HL-60/S4 treated with phorbol 12-myristate 13-acetate at 8.2 ng/mL for 4 days and 3 days (cell line): ENCODE data around the gene MAN1A1.

Source experiments
- in situ Hi-C: fragments of 300-500 bp; cut with MboI; formaldehyde crosslinking; loops from 2 replicates; pipeline ENCODE4 v1.15.0; 2022; ENCODE audit warnings: low sequenced_read_pairs

The MAN1A1 gene

GRCh38 chr6:119148825-119149525, 200.6 kb downstream of the MAN1A1 start:
- in situ Hi-C loops = no loop called here

- in situ Hi-C loops = no loop called here
Observed at GRCh38 chr6:119148098-119148824, 201.3 kb downstream of the MAN1A1 start.

DNA sequence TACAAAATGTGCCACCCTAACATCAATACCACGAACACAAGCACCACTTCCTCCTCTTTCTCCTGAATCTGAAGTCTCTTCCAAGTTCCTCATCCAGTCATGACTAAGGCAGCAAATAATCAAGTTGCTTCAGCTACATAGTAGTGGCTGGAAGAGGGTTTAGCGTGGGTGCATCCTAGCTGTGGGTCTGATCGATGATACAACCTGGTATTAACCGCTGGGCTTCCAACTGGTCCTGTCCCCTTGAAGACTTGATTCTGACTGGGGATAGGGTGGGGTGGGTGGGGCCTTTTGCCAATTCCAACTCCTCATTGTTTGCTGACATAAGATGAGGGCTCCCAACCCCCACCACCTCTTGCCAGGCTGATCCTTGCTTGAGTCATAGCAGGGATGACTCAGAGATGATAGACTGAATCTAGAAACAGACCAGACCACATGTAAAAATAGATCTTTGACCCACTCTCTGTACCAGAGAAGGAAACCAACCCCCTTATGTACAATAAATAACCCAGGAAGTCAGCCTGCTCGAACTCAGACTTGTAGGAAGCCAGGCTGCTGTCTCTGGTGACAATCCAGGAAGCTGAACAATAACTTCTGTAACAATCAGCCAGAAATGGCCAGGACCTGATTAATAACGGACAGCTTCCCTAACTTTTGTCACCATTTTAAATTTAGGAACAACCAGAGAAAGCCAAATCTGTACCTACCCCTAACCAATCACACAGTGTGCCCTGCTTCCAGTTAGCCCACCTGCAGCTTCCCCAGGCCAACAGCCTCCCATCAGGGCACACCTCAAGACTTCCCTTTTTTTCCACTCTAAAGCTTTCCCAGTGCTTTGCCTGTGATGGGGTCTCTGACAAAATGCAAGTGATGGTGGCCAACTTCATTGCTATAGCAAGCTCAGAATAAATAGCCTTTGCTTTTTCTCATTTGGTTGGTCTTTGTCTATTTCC, 202.2 kb downstream of the MAN1A1 start:
- in situ Hi-C loops = no loop called here

- in situ Hi-C loops = no loop called here
Observed at GRCh38 chr6:119145111-119145510, 204.4 kb downstream of the MAN1A1 start.

DNA sequence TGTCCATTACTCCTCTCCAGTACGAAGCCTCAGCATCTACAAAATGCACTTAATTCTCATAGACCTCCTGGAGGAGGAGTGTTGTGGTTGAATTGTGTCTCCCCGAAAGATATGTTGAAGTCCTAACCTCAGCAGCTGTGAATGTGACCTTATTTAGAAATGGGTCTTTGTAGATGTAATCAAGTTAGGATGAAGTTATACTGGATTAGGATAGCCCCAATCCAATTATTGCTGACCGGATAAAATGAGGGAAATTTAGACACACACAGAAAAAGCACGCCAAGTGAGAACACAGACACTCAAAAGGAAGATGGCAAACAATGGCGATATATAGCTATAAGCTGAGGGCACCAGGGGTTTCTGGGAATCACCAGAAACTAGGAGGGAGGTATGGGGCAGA, 206.9 kb downstream of the MAN1A1 start:
- in situ Hi-C loops = no loop called here

DNA sequence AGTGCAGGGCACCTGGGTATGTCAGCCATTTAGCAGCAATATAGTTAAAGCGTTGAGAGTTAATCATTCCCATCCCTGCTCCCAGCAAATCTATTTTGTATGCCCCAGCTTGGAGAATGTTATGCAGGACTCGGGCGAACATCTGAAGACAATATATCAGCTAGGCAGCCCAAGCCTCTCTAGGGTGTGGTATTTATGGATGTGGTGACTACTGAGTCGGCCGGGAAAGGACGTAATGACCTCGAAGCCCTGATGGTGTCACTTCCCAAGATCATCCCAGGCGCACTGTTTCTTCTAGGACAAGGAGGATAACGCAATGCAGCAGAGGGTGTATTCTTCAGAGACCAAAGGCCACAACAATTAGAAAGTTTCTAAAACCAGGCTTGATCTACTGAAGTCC, 207.5 kb downstream of the MAN1A1 start:
- in situ Hi-C loops = no loop called here

GRCh38 chr6:119140196-119141140, 209.1 kb downstream of the MAN1A1 start:
- in situ Hi-C loops = no loop called here

- in situ Hi-C loops = no loop called here
Observed at GRCh38 chr6:119138906-119139541, 210.5 kb downstream of the MAN1A1 start.

- in situ Hi-C loops = no loop called here
Observed at GRCh38 chr6:119137194-119138072, 212.1 kb downstream of the MAN1A1 start.

- in situ Hi-C loops = no loop called here
Observed at GRCh38 chr6:119134752-119135151, 214.8 kb downstream of the MAN1A1 start.

DNA sequence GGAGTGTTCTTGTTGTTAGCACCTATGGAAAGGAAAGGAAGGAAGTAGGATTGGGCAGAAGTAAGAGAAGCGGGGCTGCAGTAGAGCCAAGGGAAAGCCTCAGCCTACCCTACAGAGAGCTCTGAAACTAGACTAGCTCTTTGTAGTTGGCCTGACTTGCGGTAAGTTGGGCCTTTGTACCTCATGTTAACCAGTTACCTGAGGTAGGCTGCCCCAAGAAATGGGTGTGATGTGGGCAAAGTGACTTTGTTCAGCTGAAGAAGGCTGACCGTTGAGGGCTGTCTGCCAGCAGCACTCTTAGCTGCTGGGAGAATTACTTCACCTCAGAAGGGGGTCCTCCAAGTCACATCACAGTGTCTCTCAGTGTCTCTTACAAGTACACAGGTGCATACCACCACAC, 216.2 kb downstream of the MAN1A1 start:
- in situ Hi-C loops = no loop called here

- in situ Hi-C loops = no loop called here
Observed at GRCh38 chr6:119132261-119132981, 217.1 kb downstream of the MAN1A1 start.

- in situ Hi-C loops = no loop called here
Observed at GRCh38 chr6:119129968-119130484, 219.5 kb downstream of the MAN1A1 start.

- in situ Hi-C loops = no loop called here
Observed at GRCh38 chr6:119129148-119129967, 220.2 kb downstream of the MAN1A1 start.

GRCh38 chr6:119128252-119128912, 221.2 kb downstream of the MAN1A1 start:
- in situ Hi-C loops = no loop called here

GRCh38 chr6:119127627-119128026, 221.9 kb downstream of the MAN1A1 start:
- in situ Hi-C loops = no loop called here
